ENCODE data around the gene BLACAT1.

DNA sequence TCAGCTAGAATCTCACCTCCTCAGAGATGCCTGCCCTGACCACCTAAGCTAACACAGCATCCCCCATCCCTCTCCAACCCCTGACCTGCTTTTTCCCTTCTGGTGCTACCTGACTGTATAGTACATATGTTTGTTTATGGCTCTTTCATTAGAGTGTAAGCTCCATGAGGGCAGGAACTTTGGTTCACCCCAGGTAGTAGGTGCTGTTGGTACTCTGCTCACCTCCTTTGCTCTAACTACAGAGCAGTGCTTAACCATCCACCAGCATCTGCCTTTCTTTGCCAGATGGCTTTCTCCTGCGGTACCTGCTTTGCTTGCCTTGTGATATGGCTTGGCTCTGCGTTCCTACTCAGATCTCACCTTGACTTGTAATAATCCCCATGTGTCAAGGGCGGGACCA lies 18.7 kb upstream of the BLACAT1 start:
- TF ChIP-seq, protein P1, sequence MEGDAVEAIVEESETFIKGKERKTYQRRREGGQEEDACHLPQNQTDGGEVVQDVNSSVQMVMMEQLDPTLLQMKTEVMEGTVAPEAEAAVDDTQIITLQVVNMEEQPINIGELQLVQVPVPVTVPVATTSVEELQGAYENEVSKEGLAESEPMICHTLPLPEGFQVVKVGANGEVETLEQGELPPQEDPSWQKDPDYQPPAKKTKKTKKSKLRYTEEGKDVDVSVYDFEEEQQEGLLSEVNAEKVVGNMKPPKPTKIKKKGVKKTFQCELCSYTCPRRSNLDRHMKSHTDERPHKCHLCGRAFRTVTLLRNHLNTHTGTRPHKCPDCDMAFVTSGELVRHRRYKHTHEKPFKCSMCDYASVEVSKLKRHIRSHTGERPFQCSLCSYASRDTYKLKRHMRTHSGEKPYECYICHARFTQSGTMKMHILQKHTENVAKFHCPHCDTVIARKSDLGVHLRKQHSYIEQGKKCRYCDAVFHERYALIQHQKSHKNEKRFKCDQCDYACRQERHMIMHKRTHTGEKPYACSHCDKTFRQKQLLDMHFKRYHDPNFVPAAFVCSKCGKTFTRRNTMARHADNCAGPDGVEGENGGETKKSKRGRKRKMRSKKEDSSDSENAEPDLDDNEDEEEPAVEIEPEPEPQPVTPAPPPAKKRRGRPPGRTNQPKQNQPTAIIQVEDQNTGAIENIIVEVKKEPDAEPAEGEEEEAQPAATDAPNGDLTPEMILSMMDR (IDR thresholded peaks at IDR 0.05; ENCODE audit: low read length) = no peak
- no peak for TF ChIP-seq EZH2 (optimal IDR thresholded peaks at IDR 0.05; ENCODE audit: low read depth, low read length)
